ENCODE results near the gene HPGDS.

HPGDS gene

GRCh38 chr4:94251094-94251493 lies 91.5 kb downstream of the HPGDS start:
- no peak for DNase-seq (ENCODE audit: low read depth)
